Measurements from ENCODE around the gene DNAJA2. TPM values are rescaled to one million over a fixed set of nuclear protein-coding genes. Genes with fewer than 3 reads are reported as not detected.

Gene DNAJA2
- polyA plus RNA-seq, 1 donor from 2014 or later, result 99.5 TPM

DNA sequence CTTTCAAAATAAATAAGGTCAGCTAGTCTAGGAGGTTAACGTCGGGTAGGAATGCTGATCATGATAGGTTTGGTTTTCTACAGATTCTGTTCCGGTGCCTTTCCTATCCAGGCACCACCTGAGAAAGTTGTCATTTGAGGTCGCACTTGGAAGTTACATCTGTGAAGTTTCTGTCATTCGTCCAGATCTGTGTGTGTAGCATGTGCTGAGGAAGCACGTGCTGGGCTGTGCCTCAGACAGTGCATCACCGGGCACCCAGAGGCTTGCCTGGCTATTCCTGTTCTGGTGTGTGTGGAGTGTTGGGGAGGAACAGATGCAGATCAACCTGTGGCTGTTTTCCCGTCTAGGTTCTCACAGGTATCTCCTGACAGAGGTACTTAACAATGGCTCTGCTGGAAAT, 42.6 kb downstream of the DNAJA2 start:
- no peaks in the 10 kb centered on the region for H3K9me2 ChIP-seq (ENCODE audit: insufficient read depth, low read length)
- H3K27ac ChIP-seq (ENCODE audit: low read length), result no peak overlapping the region
- H3K79me2 ChIP-seq (replicated peaks; ENCODE audit: insufficient read depth, low read length), result no peaks in the 10 kb centered on the region
- no peak overlapping the region for H3K4me2 ChIP-seq (ENCODE audit: low read length)
- H4K20me1 ChIP-seq (ENCODE audit: insufficient read depth), result no peaks in the 10 kb centered on the region
- H3K9ac ChIP-seq (ENCODE audit: low read length), result no peak overlapping the region
- H3F3A ChIP-seq (ENCODE audit: insufficient read depth, low read length, poor library complexity, severe bottlenecking), result no peaks in the 10 kb centered on the region
- H2AFZ ChIP-seq (ENCODE audit: low read depth, low read length), result no peak overlapping the region
- H3K27me3 ChIP-seq (ENCODE audit: insufficient read depth, low read depth, low read length), result no peaks in the 10 kb centered on the region
- no peaks in the 10 kb centered on the region for H3K36me3 ChIP-seq (ENCODE audit: insufficient read depth, low read length)
- no peaks in the 10 kb centered on the region for H3K9me3 ChIP-seq (ENCODE audit: low read length)
- no peak for TF ChIP-seq TAF1 (IDR thresholded peaks at IDR 0.05; ENCODE audit: low read depth)
- no peak for TF ChIP-seq SMC3 (conservative IDR thresholded peaks at IDR 0.05; ENCODE audit: poor library complexity)
- TF ChIP-seq RAD21 (conservative IDR thresholded peaks at IDR 0.05), result no peak
- TF ChIP-seq, protein P1, sequence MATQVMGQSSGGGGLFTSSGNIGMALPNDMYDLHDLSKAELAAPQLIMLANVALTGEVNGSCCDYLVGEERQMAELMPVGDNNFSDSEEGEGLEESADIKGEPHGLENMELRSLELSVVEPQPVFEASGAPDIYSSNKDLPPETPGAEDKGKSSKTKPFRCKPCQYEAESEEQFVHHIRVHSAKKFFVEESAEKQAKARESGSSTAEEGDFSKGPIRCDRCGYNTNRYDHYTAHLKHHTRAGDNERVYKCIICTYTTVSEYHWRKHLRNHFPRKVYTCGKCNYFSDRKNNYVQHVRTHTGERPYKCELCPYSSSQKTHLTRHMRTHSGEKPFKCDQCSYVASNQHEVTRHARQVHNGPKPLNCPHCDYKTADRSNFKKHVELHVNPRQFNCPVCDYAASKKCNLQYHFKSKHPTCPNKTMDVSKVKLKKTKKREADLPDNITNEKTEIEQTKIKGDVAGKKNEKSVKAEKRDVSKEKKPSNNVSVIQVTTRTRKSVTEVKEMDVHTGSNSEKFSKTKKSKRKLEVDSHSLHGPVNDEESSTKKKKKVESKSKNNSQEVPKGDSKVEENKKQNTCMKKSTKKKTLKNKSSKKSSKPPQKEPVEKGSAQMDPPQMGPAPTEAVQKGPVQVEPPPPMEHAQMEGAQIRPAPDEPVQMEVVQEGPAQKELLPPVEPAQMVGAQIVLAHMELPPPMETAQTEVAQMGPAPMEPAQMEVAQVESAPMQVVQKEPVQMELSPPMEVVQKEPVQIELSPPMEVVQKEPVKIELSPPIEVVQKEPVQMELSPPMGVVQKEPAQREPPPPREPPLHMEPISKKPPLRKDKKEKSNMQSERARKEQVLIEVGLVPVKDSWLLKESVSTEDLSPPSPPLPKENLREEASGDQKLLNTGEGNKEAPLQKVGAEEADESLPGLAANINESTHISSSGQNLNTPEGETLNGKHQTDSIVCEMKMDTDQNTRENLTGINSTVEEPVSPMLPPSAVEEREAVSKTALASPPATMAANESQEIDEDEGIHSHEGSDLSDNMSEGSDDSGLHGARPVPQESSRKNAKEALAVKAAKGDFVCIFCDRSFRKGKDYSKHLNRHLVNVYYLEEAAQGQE (IDR thresholded peaks at IDR 0.05; ENCODE audit: borderline replicate concordance), result no peak
- TF ChIP-seq MXI1 (conservative IDR thresholded peaks at IDR 0.05; ENCODE audit: poor library complexity, severe bottlenecking), result no peak
- TF ChIP-seq EP300 (conservative IDR thresholded peaks at IDR 0.05; ENCODE audit: poor library complexity, severe bottlenecking), result no peak
- TF ChIP-seq EZH2 (IDR thresholded peaks at IDR 0.05; ENCODE audit: borderline replicate concordance, insufficient read depth, low read length, poor library complexity, severe bottlenecking), result no peak
- no peak for TF ChIP-seq POLR2AphosphoS5 (IDR thresholded peaks at IDR 0.05)
- TF ChIP-seq, protein P2, sequence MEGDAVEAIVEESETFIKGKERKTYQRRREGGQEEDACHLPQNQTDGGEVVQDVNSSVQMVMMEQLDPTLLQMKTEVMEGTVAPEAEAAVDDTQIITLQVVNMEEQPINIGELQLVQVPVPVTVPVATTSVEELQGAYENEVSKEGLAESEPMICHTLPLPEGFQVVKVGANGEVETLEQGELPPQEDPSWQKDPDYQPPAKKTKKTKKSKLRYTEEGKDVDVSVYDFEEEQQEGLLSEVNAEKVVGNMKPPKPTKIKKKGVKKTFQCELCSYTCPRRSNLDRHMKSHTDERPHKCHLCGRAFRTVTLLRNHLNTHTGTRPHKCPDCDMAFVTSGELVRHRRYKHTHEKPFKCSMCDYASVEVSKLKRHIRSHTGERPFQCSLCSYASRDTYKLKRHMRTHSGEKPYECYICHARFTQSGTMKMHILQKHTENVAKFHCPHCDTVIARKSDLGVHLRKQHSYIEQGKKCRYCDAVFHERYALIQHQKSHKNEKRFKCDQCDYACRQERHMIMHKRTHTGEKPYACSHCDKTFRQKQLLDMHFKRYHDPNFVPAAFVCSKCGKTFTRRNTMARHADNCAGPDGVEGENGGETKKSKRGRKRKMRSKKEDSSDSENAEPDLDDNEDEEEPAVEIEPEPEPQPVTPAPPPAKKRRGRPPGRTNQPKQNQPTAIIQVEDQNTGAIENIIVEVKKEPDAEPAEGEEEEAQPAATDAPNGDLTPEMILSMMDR (IDR thresholded peaks at IDR 0.05; ENCODE audit: poor library complexity, severe bottlenecking), result no peak
- no peak overlapping the region for H3K4me3 ChIP-seq (ENCODE audit: low read length)

DNA sequence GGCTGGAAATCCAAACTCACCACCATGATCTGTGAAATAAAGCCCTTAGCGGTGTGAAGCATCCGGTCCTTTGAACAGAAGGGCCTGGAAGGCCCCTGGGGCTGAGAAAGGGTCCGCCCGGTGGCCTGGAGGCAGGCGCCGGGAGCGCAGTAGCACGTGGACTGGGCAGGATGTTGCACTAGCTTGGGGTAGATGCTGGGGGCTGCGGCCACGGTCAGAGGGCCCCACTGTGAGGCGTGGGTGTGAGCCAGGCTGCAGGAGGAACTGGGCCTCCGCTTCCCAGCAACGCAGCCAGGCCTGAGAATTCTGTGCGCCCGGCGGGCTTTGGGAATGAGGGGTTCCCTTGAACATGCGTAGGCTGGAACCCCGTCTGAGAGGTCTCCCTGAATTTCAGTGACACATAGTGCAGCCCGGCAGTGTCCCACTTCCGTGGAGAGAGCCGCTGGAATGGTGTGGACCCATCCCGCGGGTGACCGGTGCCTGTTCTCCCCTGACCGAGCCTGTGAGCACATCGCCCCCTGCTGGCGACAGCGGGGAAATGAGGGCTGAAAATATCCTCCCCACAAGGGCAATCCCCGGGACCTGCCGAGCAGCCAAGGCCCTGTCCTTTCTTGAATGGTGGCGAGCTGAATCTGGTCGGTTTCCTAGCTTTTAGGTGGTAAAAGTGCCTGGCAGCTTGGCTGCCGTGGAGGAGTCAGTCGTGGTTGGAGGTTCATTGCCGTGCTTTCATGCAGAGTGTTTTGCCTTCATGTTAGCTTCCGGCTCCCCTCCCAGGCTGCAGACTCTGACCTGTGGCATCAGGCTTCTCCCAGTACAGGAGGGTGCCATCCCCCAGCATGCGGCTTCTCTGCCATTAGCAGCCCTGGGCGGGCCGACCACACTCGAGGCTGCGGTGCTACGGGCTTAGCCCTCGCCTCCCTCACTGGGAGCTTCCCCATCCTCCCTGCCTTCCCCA, 43.8 kb downstream of the DNAJA2 start:
- Histone ChIP-seq H3K4me2 (ENCODE audit: low read length) (no peak overlapping the region), H2AFZ (ENCODE audit: low read depth, low read length) (no peak overlapping the region), H3K27ac (ENCODE audit: low read length) (no peak overlapping the region), H3K4me3 (ENCODE audit: low read length) (no peak overlapping the region), H3F3A (ENCODE audit: insufficient read depth, low read length, poor library complexity, severe bottlenecking) (no peaks in the 10 kb centered on the region), H3K9ac (ENCODE audit: low read length) (no peak overlapping the region), H3K36me3 (ENCODE audit: insufficient read depth, low read length) (no peaks in the 10 kb centered on the region), H3K9me3 (ENCODE audit: low read length) (no peaks in the 10 kb centered on the region), H4K20me1 (ENCODE audit: insufficient read depth) (no peaks in the 10 kb centered on the region), H3K79me2 (replicated peaks; ENCODE audit: insufficient read depth, low read length) (no peaks in the 10 kb centered on the region), H3K9me2 (ENCODE audit: insufficient read depth, low read length) (no peaks in the 10 kb centered on the region), H3K27me3 (ENCODE audit: insufficient read depth, low read depth, low read length) (no peaks in the 10 kb centered on the region)
- no peak for TF ChIP-seq TAF1 (IDR thresholded peaks at IDR 0.05; ENCODE audit: low read depth)
- TF ChIP-seq RAD21 (conservative IDR thresholded peaks at IDR 0.05), result no peak
- TF ChIP-seq SMC3 (conservative IDR thresholded peaks at IDR 0.05; ENCODE audit: poor library complexity), result peak; percentile 22
- TF ChIP-seq, protein P2 (IDR thresholded peaks at IDR 0.05; ENCODE audit: poor library complexity, severe bottlenecking), result peak; percentile 60
- TF ChIP-seq POLR2AphosphoS5 (IDR thresholded peaks at IDR 0.05), result no peak
- TF ChIP-seq EZH2 (IDR thresholded peaks at IDR 0.05; ENCODE audit: borderline replicate concordance, insufficient read depth, low read length, poor library complexity, severe bottlenecking), result no peak
- TF ChIP-seq, protein P1 (IDR thresholded peaks at IDR 0.05; ENCODE audit: borderline replicate concordance), result no peak
- TF ChIP-seq MXI1 (conservative IDR thresholded peaks at IDR 0.05; ENCODE audit: poor library complexity, severe bottlenecking), result no peak
- no peak for TF ChIP-seq EP300 (conservative IDR thresholded peaks at IDR 0.05; ENCODE audit: poor library complexity, severe bottlenecking)
